ENCODE results near the gene FHAD1. TPM values are rescaled to one million over a fixed set of nuclear protein-coding genes. Genes with fewer than 3 reads are reported as not detected.

Gene FHAD1
- total RNA-seq, 1 experiment from 2014 or later, result 0.47 TPM

- Histone ChIP-seq H3K4me3 (no peak overlapping the region), H3K4me1 (replicated peaks) (peaks cover 65% of the 10 kb centered on the region), H3K9me3 (replicated peaks) (no peaks in the 10 kb centered on the region), H3K36me3 (no peaks in the 10 kb centered on the region), H3K27ac (peak overlapping the region; percentile 96), H3K27me3 (replicated peaks) (no peaks in the 10 kb centered on the region)
- no peak for DNase-seq (ENCODE audit: low read depth in 1 of 2, low spot score in 2 of 2)
Observed at GRCh38 chr1:15353839-15354579, 107.0 kb downstream of the FHAD1 start.

GRCh38 chr1:15354580-15354965 lies 107.5 kb downstream of the FHAD1 start:
- Histone ChIP-seq H3K4me1 (replicated peaks) (peaks cover 65% of the 10 kb centered on the region), H3K36me3 (no peaks in the 10 kb centered on the region), H3K4me3 (no peak overlapping the region), H3K9me3 (replicated peaks) (no peaks in the 10 kb centered on the region), H3K27me3 (replicated peaks) (no peaks in the 10 kb centered on the region), H3K27ac (peak overlapping the region; percentile 96)
- peak in 1 of 2 experiments; percentile 48 for DNase-seq (ENCODE audit: low read depth in 1 of 2, low spot score in 2 of 2)

- peak; percentile 93 to 98 for DNase-seq (ENCODE audit: low read depth in 1 of 2, low spot score in 2 of 2)
- no peak overlapping the region for H3K4me3 ChIP-seq
- H3K36me3 ChIP-seq, result no peaks in the 10 kb centered on the region
- peak overlapping the region; percentile 96 for H3K27ac ChIP-seq
- H3K4me1 ChIP-seq (replicated peaks), result peaks cover 62% of the 10 kb centered on the region
- no peaks in the 10 kb centered on the region for H3K27me3 ChIP-seq (replicated peaks)
- no peaks in the 10 kb centered on the region for H3K9me3 ChIP-seq (replicated peaks)
Observed at GRCh38 chr1:15355968-15356625, 109.1 kb downstream of the FHAD1 start.

GRCh38 chr1:15357612-15358207 lies 110.7 kb downstream of the FHAD1 start:
- peak overlapping the region; percentile 96 for H3K27ac ChIP-seq
- H3K4me3 ChIP-seq, result no peak overlapping the region
- H3K9me3 ChIP-seq (replicated peaks), result no peaks in the 10 kb centered on the region
- peaks cover 50% of the 10 kb centered on the region for H3K4me1 ChIP-seq (replicated peaks)
- H3K27me3 ChIP-seq (replicated peaks), result no peaks in the 10 kb centered on the region
- no peak for DNase-seq (ENCODE audit: low read depth in 1 of 2, low spot score in 2 of 2)
- no peaks in the 10 kb centered on the region for H3K36me3 ChIP-seq

- H3K4me3 ChIP-seq, result no peak overlapping the region
- H3K27me3 ChIP-seq (replicated peaks), result no peaks in the 10 kb centered on the region
- no peak for DNase-seq (ENCODE audit: low read depth in 1 of 2, low spot score in 2 of 2)
- H3K4me1 ChIP-seq (replicated peaks), result peaks cover 43% of the 10 kb centered on the region
- H3K36me3 ChIP-seq, result no peaks in the 10 kb centered on the region
- no peaks in the 10 kb centered on the region for H3K9me3 ChIP-seq (replicated peaks)
- no peak overlapping the region for H3K27ac ChIP-seq
Observed at GRCh38 chr1:15358565-15359133, 111.6 kb downstream of the FHAD1 start.

GRCh38 chr1:15360700-15361099 lies 113.7 kb downstream of the FHAD1 start:
- no peak overlapping the region for H3K27ac ChIP-seq
- no peaks in the 10 kb centered on the region for H3K36me3 ChIP-seq
- no peaks in the 10 kb centered on the region for H3K27me3 ChIP-seq (replicated peaks)
- H3K4me3 ChIP-seq, result no peak overlapping the region
- H3K9me3 ChIP-seq (replicated peaks), result no peaks in the 10 kb centered on the region
- H3K4me1 ChIP-seq (replicated peaks), result peaks cover 22% of the 10 kb centered on the region
- DNase-seq (ENCODE audit: low read depth in 1 of 2, low spot score in 2 of 2), result no peak

GRCh38 chr1:15362096-15362736 lies 115.2 kb downstream of the FHAD1 start:
- Histone ChIP-seq H3K4me1 (replicated peaks) (peaks cover 10% of the 10 kb centered on the region), H3K9me3 (replicated peaks) (no peaks in the 10 kb centered on the region), H3K27ac (no peak overlapping the region), H3K36me3 (no peaks in the 10 kb centered on the region), H3K4me3 (no peak overlapping the region), H3K27me3 (replicated peaks) (no peaks in the 10 kb centered on the region)
- no peak for DNase-seq (ENCODE audit: low read depth in 1 of 2, low spot score in 2 of 2)

- Histone ChIP-seq H3K27me3 (replicated peaks) (no peaks in the 10 kb centered on the region), H3K4me3 (no peak overlapping the region), H3K9me3 (replicated peaks) (no peaks in the 10 kb centered on the region), H3K36me3 (no peaks in the 10 kb centered on the region), H3K4me1 (replicated peaks) (peaks cover 7% of the 10 kb centered on the region), H3K27ac (no peak overlapping the region)
- DNase-seq (ENCODE audit: low read depth in 1 of 2, low spot score in 2 of 2), result no peak
Observed at GRCh38 chr1:15362737-15363128, 115.7 kb downstream of the FHAD1 start.

GRCh38 chr1:15364740-15365139 lies 117.7 kb downstream of the FHAD1 start:
- DNase-seq (ENCODE audit: low read depth in 1 of 2, low spot score in 2 of 2), result no peak
- Histone ChIP-seq H3K9me3 (replicated peaks) (no peaks in the 10 kb centered on the region), H3K36me3 (no peaks in the 10 kb centered on the region), H3K27me3 (replicated peaks) (no peaks in the 10 kb centered on the region), H3K27ac (no peak overlapping the region), H3K4me1 (replicated peaks) (peaks cover 7% of the 10 kb centered on the region), H3K4me3 (no peak overlapping the region)

GRCh38 chr1:15368888-15369287 lies 121.9 kb downstream of the FHAD1 start:
- H3K9me3 ChIP-seq (replicated peaks), result no peaks in the 10 kb centered on the region
- H3K4me1 ChIP-seq (replicated peaks), result peaks cover 7% of the 10 kb centered on the region
- DNase-seq (ENCODE audit: low read depth in 1 of 2, low spot score in 2 of 2), result no peak
- H3K27me3 ChIP-seq (replicated peaks), result no peaks in the 10 kb centered on the region
- no peak overlapping the region for H3K27ac ChIP-seq
- H3K4me3 ChIP-seq, result no peak overlapping the region
- no peaks in the 10 kb centered on the region for H3K36me3 ChIP-seq

GRCh38 chr1:15370268-15370667 lies 123.2 kb downstream of the FHAD1 start:
- H3K36me3 ChIP-seq, result no peaks in the 10 kb centered on the region
- DNase-seq (ENCODE audit: low read depth in 1 of 2, low spot score in 2 of 2), result no peak
- no peaks in the 10 kb centered on the region for H3K9me3 ChIP-seq (replicated peaks)
- H3K4me1 ChIP-seq (replicated peaks), result peaks cover 7% of the 10 kb centered on the region
- no peaks in the 10 kb centered on the region for H3K27me3 ChIP-seq (replicated peaks)
- no peak overlapping the region for H3K4me3 ChIP-seq
- no peak overlapping the region for H3K27ac ChIP-seq

- no peaks in the 10 kb centered on the region for H3K9me3 ChIP-seq (replicated peaks)
- H3K4me1 ChIP-seq (replicated peaks), result peaks cover 7% of the 10 kb centered on the region
- H3K36me3 ChIP-seq, result no peaks in the 10 kb centered on the region
- H3K27ac ChIP-seq, result no peak overlapping the region
- DNase-seq (ENCODE audit: low read depth in 1 of 2, low spot score in 2 of 2), result no peak
- no peak overlapping the region for H3K4me3 ChIP-seq
- H3K27me3 ChIP-seq (replicated peaks), result no peaks in the 10 kb centered on the region
Observed at GRCh38 chr1:15370781-15371520, 123.9 kb downstream of the FHAD1 start.
